HL-60/S4 treated with phorbol 12-myristate 13-acetate at 8.2 ng/mL for 4 days and 3 days (cell line): Measurements from ENCODE around the gene ZNF488.
"Not testable (repeated sequence)": the region's sequence is repeated elsewhere in the genome, so short reads cannot be mapped to it uniquely, and the experiment has no call there.

Source experiments
- in situ Hi-C: fragments of 300-500 bp; cut with MboI; formaldehyde crosslinking; loops from 2 replicates; pipeline ENCODE4 v1.15.0; 2022; ENCODE audit warnings: low sequenced_read_pairs

The ZNF488 gene

GRCh38 chr10:47410271-47410670 is 26.2 kb upstream of the ZNF488 start:
- in situ Hi-C loops: no loop called here

GRCh38 chr10:47409866-47410256 is 25.8 kb upstream of the ZNF488 start:
- in situ Hi-C loops: no loop called here

- in situ Hi-C loops: no loop called here
Measured at GRCh38 chr10:47409171-47409865, 25.2 kb upstream of the ZNF488 start.

GRCh38 chr10:47408606-47409005 is 24.5 kb upstream of the ZNF488 start:
- in situ Hi-C loops: no loop called here

- in situ Hi-C loops: no loop called here
Measured at GRCh38 chr10:47406870-47407691, 23.0 kb upstream of the ZNF488 start.

- in situ Hi-C loops: no loop called here
Measured at GRCh38 chr10:47406548-47406869, 22.4 kb upstream of the ZNF488 start.

GRCh38 chr10:47405857-47406547 is 21.9 kb upstream of the ZNF488 start:
- in situ Hi-C loops: no loop called here

- in situ Hi-C loops: no loop called here
Measured at GRCh38 chr10:47404937-47405336, 20.8 kb upstream of the ZNF488 start.

- in situ Hi-C loops: no loop called here
Measured at GRCh38 chr10:47404446-47404845, 20.4 kb upstream of the ZNF488 start.

- in situ Hi-C loops: no loop called here
Measured at GRCh38 chr10:47403446-47404318, 19.6 kb upstream of the ZNF488 start.

GRCh38 chr10:47402641-47403301 is 18.7 kb upstream of the ZNF488 start:
- in situ Hi-C loops: no loop called here

GRCh38 chr10:47401874-47402640 is 18.0 kb upstream of the ZNF488 start:
- in situ Hi-C loops: no loop called here

- in situ Hi-C loops: no loop called here
Measured at GRCh38 chr10:47401210-47401609, 17.1 kb upstream of the ZNF488 start.

GRCh38 chr10:47400786-47401185 is 16.7 kb upstream of the ZNF488 start:
- in situ Hi-C loops: no loop called here

- in situ Hi-C loops: no loop called here
Measured at GRCh38 chr10:47400251-47400650, 16.2 kb upstream of the ZNF488 start.

GRCh38 chr10:47397256-47397655 is 13.2 kb upstream of the ZNF488 start:
- in situ Hi-C loops: no loop called here

GRCh38 chr10:47396311-47396717 is 12.2 kb upstream of the ZNF488 start:
- in situ Hi-C loops: no loop called here

- in situ Hi-C loops: no loop called here
Measured at GRCh38 chr10:47389619-47390018, 5.5 kb upstream of the ZNF488 start.

GRCh38 chr10:47388879-47389278 is 4.8 kb upstream of the ZNF488 start:
- in situ Hi-C loops: no loop called here

GRCh38 chr10:47386104-47386503 is 2.0 kb upstream of the ZNF488 start:
- in situ Hi-C loops: not testable (repeated sequence)
